PC-9 (cell line): ENCODE data around the gene BCAT1.

ENCODE experiments used
- EZH2 ChIP-seq: fragments of 200-600 bp; sonication (generic); IDR thresholded peaks from 2 replicates; pipeline ENCODE4 v1.8.0; 2017; ENCODE audit warnings: antibody characterized with exemption, low read depth
- TF ChIP-seq, protein P1 (sequence below): fragments of 200-600 bp; sonication (generic); conservative IDR thresholded peaks from 2 replicates; pipeline ENCODE4 v1.6.1; 2017; ENCODE audit warnings: mixed run types, antibody characterized with exemption, mild to moderate bottlenecking, moderate library complexity

DNA sequence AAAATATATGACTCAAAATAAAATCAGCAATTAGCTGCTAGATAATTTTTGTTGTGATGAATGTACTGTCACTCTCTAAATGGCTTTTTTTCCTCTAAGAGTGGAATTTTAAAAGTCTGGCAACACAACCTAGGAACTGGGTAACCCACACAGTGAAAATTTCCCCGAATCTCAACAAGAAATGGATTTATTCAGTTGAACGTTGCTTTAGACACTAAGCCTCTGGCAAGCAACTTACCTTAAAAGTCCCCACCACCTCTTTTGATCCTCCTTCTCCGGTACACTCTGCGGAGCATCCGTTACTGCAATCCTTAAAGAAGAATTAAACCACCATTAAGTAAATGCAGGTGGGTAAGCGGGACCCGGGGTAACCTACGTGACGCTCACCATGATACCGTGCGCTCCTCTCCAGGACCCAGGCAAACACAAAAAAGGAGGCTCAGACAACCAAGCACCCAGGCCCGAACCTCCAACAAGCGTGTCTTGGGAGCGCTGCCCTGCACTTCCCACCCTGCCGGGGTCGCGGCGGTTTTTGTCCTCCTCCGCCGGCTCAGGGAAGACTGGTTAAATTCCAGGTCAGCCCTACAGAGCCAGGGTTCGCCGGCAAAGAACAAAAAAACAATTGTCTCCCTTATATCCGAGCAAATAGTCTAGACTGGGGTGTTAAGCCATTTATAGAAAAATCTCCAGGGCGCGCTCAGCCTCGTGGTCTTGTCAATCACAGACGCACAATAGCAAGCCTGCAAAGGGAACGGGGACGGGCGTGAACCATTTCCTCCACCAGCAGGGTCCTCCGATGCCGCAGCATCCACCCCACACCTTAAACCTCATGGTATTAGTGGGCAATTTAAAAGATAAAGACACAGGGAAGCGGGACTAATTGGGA, 47.1 kb downstream of the BCAT1 start:
- TF ChIP-seq, protein P1, sequence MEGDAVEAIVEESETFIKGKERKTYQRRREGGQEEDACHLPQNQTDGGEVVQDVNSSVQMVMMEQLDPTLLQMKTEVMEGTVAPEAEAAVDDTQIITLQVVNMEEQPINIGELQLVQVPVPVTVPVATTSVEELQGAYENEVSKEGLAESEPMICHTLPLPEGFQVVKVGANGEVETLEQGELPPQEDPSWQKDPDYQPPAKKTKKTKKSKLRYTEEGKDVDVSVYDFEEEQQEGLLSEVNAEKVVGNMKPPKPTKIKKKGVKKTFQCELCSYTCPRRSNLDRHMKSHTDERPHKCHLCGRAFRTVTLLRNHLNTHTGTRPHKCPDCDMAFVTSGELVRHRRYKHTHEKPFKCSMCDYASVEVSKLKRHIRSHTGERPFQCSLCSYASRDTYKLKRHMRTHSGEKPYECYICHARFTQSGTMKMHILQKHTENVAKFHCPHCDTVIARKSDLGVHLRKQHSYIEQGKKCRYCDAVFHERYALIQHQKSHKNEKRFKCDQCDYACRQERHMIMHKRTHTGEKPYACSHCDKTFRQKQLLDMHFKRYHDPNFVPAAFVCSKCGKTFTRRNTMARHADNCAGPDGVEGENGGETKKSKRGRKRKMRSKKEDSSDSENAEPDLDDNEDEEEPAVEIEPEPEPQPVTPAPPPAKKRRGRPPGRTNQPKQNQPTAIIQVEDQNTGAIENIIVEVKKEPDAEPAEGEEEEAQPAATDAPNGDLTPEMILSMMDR, result no peak
- no peak for TF ChIP-seq EZH2
